CD4-positive, alpha-beta T cell (primary cell): ENCODE measurements around the gene PKD1. TPM values are rescaled to one million over a fixed set of nuclear protein-coding genes. Genes with fewer than 3 reads are reported as not detected.
"Not testable (repeated sequence)": the region's sequence is repeated elsewhere in the genome, so short reads cannot be mapped to it uniquely, and the experiment has no call there.

Experiments
- ATAC-seq: fragments of 200-7000 bp; cut with Tn5 transposase; one replicate; pipeline ENCODE4 v1.10.0; 2022; ENCODE audit warnings: mild to moderate bottlenecking; ENCODE audit not compliant: poor library complexity
- CTCF ChIA-PET: fragments of 350-600 bp; sonication (Branson Sonifier 250); formaldehyde crosslinking; loops from one replicate; lab custom pipeline; 2021; ENCODE audit warnings: antibody characterized with exemption, inconsistent platforms; lab: Charles Lee
- POLR2A ChIA-PET: fragments of 350-600 bp; sonication (Branson Sonifier 250); formaldehyde crosslinking; loops from one replicate; lab custom pipeline; 2021; ENCODE audit warnings: antibody characterized with exemption, inconsistent platforms; lab: Charles Lee
- DNase-seq, 14 experiments: peaks; one replicate each; pipeline ENCODE4 v3.0.0-alpha.2; 2013 to 2020; ENCODE audit warnings: mixed read lengths in 2 of 14
- H3K27ac ChIP-seq, 2 donors: one replicate each; pipeline versions ENCODE4 v1.5.1 to v1.7.0; 2013; ENCODE audit warnings: low read length in 2 of 2, low read depth in 1 of 2, mild to moderate bottlenecking in 1 of 2
- H3K27me3 ChIP-seq, 2 experiments: 1 replicate in 1 of 2; 2 replicates in 1 of 2; pipeline versions ENCODE4 v1.6.1 to v1.7.0; 2013; ENCODE audit warnings: low read length in 2 of 2, control low read depth in 1 of 2, mild to moderate bottlenecking in 1 of 2, moderate library complexity in 1 of 2; ENCODE audit not compliant: insufficient read depth in 2 of 2, control insufficient read depth in 1 of 2
- H3K36me3 ChIP-seq: one replicate; pipeline ENCODE4 v1.6.1; 2013; ENCODE audit warnings: low read length, control low read depth; ENCODE audit not compliant: insufficient read depth
- H3K4me1 ChIP-seq: one replicate; pipeline ENCODE4 v1.6.1; 2013; ENCODE audit warnings: low read length, control low read depth; ENCODE audit not compliant: insufficient read depth
- H3K4me3 ChIP-seq: one replicate; pipeline ENCODE4 v1.5.1; 2013; ENCODE audit warnings: mild to moderate bottlenecking, low read length, moderate library complexity
- H3K9me3 ChIP-seq, 2 experiments: 1 replicate in 1 of 2; 2 replicates in 1 of 2; pipeline versions ENCODE4 v1.6.1 to v1.7.0; 2013; ENCODE audit warnings: low read length in 2 of 2, mild to moderate bottlenecking in 2 of 2, control low read depth in 1 of 2, moderate library complexity in 1 of 2; ENCODE audit not compliant: control insufficient read depth in 1 of 2, insufficient read depth in 1 of 2
- H3K27ac Mint-ChIP-seq: one replicate; pipeline ENCODE4 v1.8.0; 2020; ENCODE audit warnings: mixed read lengths
- H3K27me3 Mint-ChIP-seq: one replicate; pipeline ENCODE4 v1.8.0; 2021; ENCODE audit warnings: mixed read lengths
- H3K36me3 Mint-ChIP-seq: one replicate; pipeline ENCODE4 v1.8.0; 2021; ENCODE audit warnings: low read depth, mixed read lengths
- H3K4me1 Mint-ChIP-seq: one replicate; pipeline ENCODE4 v1.8.0; 2021; ENCODE audit warnings: low read depth, mixed read lengths
- H3K4me3 Mint-ChIP-seq: one replicate; pipeline ENCODE4 v1.8.0; 2020; ENCODE audit warnings: mild to moderate bottlenecking, mixed read lengths
- H3K9me3 Mint-ChIP-seq: one replicate; pipeline ENCODE4 v1.8.0; 2020; ENCODE audit warnings: mixed read lengths
- intact Hi-C, 2 experiments: fragments of 100-400 bp; cut with DNase I in 1 of 2; cut with micrococcal nuclease in 1 of 2; formaldehyde crosslinking; loops; one replicate each; pipeline versions ENCODE4 v1.15.1 to v1.9.0; 2023 to 2025; cut with DNase I, micrococcal nuclease
- total RNA-seq, 174 experiments: library from RNA in 2 of 174; stranded (reverse) in 2 of 174; gene quantifications; one replicate each; pipeline ENCODE4 v1.2.3 and lab custom pipeline; 2021 to 2026

PKD1 gene
- total RNA-seq, 2 experiments from 2014 or later = 80.3 to 85.6 TPM

- H3K9me3 Mint-ChIP-seq, ATAC-seq, H3K4me3 ChIP-seq, H3K27ac ChIP-seq, H3K27me3 ChIP-seq, H3K36me3 Mint-ChIP-seq, intact Hi-C loops, CTCF ChIA-PET, H3K27me3 Mint-ChIP-seq, DNase-seq, H3K9me3 ChIP-seq, H3K36me3 ChIP-seq, POLR2A ChIA-PET, H3K4me3 Mint-ChIP-seq, H3K27ac Mint-ChIP-seq: not testable (repeated sequence)
- H3K4me1 ChIP-seq = peaks cover 13% of the 10 kb centered on the region
- H3K4me1 Mint-ChIP-seq = peaks cover 12% of the 10 kb centered on the region
These were observed 6.4 kb downstream of the PKD1 start for GRCh38 chr16:2129251-2129650.

DNA sequence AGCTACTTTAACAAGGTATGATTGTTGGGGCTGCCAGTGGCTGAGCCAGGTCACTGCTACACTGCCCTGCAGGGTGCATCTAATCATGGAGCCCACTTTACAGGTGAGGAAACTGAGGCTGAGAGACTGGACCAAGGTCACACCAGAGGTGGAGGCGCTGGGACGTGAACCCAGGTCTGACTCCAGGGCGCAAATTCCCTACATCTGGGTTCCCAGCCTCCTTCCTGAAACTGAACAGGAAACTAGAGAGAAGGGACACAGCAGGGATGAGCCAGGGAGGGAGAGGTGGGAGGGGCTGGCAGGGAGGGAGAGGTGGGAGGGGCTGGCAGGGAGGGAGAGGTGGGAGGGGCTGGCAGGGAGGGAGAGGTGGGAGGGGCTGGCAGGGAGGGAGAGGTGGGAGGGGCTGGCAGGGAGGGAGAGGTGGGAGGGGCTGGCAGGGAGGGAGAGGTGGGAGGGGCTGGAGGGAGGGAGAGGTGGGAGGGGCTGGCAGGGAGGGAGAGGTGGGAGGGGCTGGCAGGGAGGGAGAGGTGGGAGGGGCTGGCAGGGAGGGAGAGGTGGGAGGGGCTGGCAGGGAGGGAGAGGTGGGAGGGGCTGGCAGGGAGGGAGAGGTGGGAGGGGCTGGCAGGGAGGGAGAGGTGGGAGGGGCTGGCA, 7.9 kb downstream of the PKD1 start:
- POLR2A ChIA-PET, H3K36me3 Mint-ChIP-seq, H3K4me3 ChIP-seq, H3K9me3 ChIP-seq, H3K27me3 ChIP-seq, H3K36me3 ChIP-seq, H3K27ac Mint-ChIP-seq, H3K9me3 Mint-ChIP-seq, H3K4me3 Mint-ChIP-seq, H3K27ac ChIP-seq, H3K27me3 Mint-ChIP-seq, intact Hi-C loops: not testable (repeated sequence)
- ATAC-seq (peak; percentile 6), DNase-seq (peak in 4 of 14 experiments; percentile 41 to 59 (median 48))
- H3K4me1 Mint-ChIP-seq = peaks cover 12% of the 10 kb centered on the region
- CTCF ChIA-PET = interaction anchor here (1.7 kb wide), 1 partner anchor 13 kb away, joined by 8 read pairs; no protein-coding TSS in a partner anchor
- H3K4me1 ChIP-seq = peaks cover 13% of the 10 kb centered on the region

GRCh38 chr16:2126928-2127556, 8.7 kb downstream of the PKD1 start:
- H3K27ac Mint-ChIP-seq, POLR2A ChIA-PET, intact Hi-C loops, H3K9me3 Mint-ChIP-seq, H3K36me3 ChIP-seq, H3K27me3 ChIP-seq, H3K27ac ChIP-seq, H3K27me3 Mint-ChIP-seq, H3K36me3 Mint-ChIP-seq, H3K4me3 ChIP-seq, H3K9me3 ChIP-seq, ATAC-seq: not testable (repeated sequence)
- H3K4me1 ChIP-seq = peaks cover 13% of the 10 kb centered on the region
- CTCF ChIA-PET = interaction anchor here (1.2 to 1.7 kb wide), 2 partner anchors 14 to 20 kb away, joined by 3 to 8 read pairs; no protein-coding TSS in a partner anchor
- DNase-seq = peak in 2 of 14 experiments; percentile 37 to 57
- Mint-ChIP-seq H3K4me1 (peaks cover 12% of the 10 kb centered on the region), H3K4me3 (peak overlapping the region; percentile 11)

GRCh38 chr16:2126161-2126743, 9.4 kb downstream of the PKD1 start:
- DNase-seq, H3K9me3 Mint-ChIP-seq, H3K27ac ChIP-seq, H3K9me3 ChIP-seq, H3K36me3 Mint-ChIP-seq, POLR2A ChIA-PET, H3K4me3 ChIP-seq, intact Hi-C loops, H3K27me3 Mint-ChIP-seq, ATAC-seq, H3K36me3 ChIP-seq, H3K4me3 Mint-ChIP-seq, H3K27ac Mint-ChIP-seq, H3K27me3 ChIP-seq: not testable (repeated sequence)
- H3K4me1 ChIP-seq = peaks cover 13% of the 10 kb centered on the region
- peaks cover 12% of the 10 kb centered on the region for H3K4me1 Mint-ChIP-seq
- CTCF ChIA-PET = interaction anchor here (1.2 to 1.7 kb wide), 2 partner anchors 14 to 21 kb away, joined by 3 to 8 read pairs; no protein-coding TSS in a partner anchor

GRCh38 chr16:2125609-2126008, 10.1 kb downstream of the PKD1 start:
- H3K27me3 ChIP-seq, POLR2A ChIA-PET, H3K4me3 ChIP-seq, DNase-seq, H3K4me3 Mint-ChIP-seq, H3K9me3 Mint-ChIP-seq, H3K27ac Mint-ChIP-seq, intact Hi-C loops, ATAC-seq, H3K36me3 ChIP-seq, H3K27ac ChIP-seq, H3K27me3 Mint-ChIP-seq, H3K36me3 Mint-ChIP-seq, H3K9me3 ChIP-seq: not testable (repeated sequence)
- peaks cover 13% of the 10 kb centered on the region for H3K4me1 ChIP-seq
- H3K4me1 Mint-ChIP-seq = peaks cover 14% of the 10 kb centered on the region
- CTCF ChIA-PET = interaction anchor here (1.2 to 1.7 kb wide), 2 partner anchors 15 to 22 kb away, joined by 3 to 8 read pairs; no protein-coding TSS in a partner anchor

DNA sequence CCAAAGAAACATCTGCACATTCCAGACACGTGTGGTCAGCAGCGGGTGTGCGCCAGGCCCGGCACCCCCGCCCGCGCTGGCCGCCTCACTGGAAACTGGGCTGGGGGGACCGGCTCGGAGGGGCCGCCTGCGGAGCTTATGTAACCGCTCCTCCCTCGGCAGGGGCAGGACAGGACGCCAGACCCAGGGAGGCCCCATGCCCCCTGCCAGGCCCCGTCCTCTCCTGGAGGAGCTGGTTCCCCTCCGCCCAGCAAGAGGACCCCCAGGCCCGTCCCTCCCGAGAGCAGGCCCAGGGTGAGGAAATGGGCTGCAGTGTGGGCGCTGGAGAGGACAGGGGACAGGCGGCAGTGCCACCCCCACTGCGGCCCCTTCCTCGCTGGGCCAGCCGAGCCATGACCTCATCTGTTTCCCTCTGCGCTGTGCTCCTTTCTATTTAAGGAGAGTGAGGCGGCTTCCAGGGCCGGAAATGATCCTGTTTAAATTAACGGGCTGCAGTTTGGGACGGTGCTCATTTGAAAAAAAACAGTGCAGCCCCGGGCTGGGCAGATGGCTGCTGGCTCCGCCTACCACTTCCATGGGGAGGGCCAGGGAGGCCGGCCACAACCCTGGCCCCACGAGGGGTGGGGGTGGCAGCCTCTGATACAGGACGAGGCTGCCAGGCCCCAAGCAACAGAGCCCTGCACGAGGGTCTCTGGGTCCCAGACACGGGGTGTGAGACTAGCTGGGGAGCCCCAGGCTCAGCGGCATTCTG, 10.8 kb downstream of the PKD1 start:
- DNase-seq, ATAC-seq, H3K36me3 Mint-ChIP-seq, H3K27me3 ChIP-seq, POLR2A ChIA-PET, H3K36me3 ChIP-seq, intact Hi-C loops, H3K9me3 ChIP-seq, H3K27ac ChIP-seq, H3K27me3 Mint-ChIP-seq, CTCF ChIA-PET, H3K4me3 ChIP-seq, H3K27ac Mint-ChIP-seq, H3K4me3 Mint-ChIP-seq, H3K9me3 Mint-ChIP-seq: not testable (repeated sequence)
- H3K4me1 ChIP-seq = peaks cover 13% of the 10 kb centered on the region
- peaks cover 18% of the 10 kb centered on the region for H3K4me1 Mint-ChIP-seq
